T-helper 22 cell (primary cell): ENCODE measurements around the gene LYL1.

Source experiments
- DNase-seq: peaks from one replicate; pipeline ENCODE4 v3.0.0-alpha.2; 2020; ENCODE audit warnings: low read depth

Gene LYL1

GRCh38 chr19:13129384-13129783, 26.7 kb upstream of the LYL1 start:
- no peak for DNase-seq

DNA sequence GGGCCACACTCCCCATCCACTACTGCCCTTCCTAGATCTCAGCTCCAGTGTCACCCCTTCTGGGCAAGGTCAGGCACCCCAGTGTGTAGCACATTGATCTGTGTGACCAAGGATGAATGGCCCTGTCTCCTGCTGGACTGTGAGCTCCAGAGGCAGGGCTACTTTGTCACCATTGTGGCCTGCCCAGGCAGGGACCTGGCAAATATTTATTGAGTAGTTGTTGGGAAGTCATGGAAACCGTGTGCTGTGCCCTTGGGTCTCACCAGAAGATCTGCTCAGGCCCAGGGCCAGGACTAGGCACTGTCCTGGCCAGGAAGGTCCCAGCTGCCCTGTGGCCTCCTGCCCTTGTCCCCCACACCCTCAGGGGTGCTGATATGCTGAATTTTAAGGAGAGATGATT, 25.9 kb upstream of the LYL1 start:
- DNase-seq = no peak

- DNase-seq = no peak
Observed at GRCh38 chr19:13127811-13128575, 25.3 kb upstream of the LYL1 start.

DNA sequence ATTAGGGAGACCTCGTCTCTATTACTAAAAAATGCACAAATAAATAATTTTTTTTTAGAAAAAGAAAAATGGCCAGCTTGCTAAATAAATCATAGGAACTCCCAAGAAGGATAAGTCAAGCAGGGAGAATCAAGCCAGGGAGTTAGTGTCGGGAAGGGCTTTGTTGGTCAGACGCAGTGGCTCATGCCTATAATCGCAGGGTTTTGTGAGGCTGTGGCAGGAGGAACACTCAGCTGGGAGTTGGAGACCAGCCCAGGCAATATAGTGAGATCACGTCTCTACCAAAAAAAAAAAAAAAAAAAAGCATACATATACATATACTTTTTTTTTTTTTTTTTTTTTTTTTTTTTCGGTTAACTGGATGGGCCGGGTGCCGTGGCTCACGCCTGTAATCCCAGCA, 24.4 kb upstream of the LYL1 start:
- no peak for DNase-seq

GRCh38 chr19:13122980-13123957, 20.6 kb upstream of the LYL1 start:
- DNase-seq = no peak

GRCh38 chr19:13122275-13122878, 19.7 kb upstream of the LYL1 start:
- DNase-seq = no peak

GRCh38 chr19:13121551-13122274, 19.1 kb upstream of the LYL1 start:
- no peak for DNase-seq

GRCh38 chr19:13120817-13121216, 18.2 kb upstream of the LYL1 start:
- no peak for DNase-seq

DNA sequence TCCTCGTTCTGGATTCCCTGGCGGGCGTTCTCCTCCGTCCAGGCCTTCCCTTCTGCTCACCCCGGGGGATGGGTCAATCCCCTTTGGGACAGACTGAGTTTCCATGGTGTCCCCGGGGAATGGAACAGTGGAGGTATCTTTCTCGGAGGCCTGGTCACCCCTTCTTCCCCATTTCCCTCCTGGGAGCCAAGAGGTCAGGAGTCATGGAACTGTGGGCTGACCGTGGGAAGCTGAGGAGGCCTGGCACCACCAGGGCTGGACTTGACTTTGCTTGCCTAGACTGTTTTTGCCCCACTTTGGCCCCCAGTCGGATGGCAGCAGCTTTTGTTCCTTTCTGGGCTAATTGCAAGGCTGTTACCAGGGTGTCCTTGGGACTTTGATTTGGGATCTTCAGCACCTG, 17.4 kb upstream of the LYL1 start:
- no peak for DNase-seq

- DNase-seq = no peak
Observed at GRCh38 chr19:13119627-13120026, 17.0 kb upstream of the LYL1 start.

GRCh38 chr19:13118424-13119193, 16.0 kb upstream of the LYL1 start:
- no peak for DNase-seq

- DNase-seq = peak; percentile 77
Observed at GRCh38 chr19:13117772-13118423, 15.2 kb upstream of the LYL1 start, which contains the start of gene NACC1. Gene NACC1, plus strand, starts transcription at chr19:13118264. Its CDS starts 16,944 bp downstream, at chr19:13135208.

- DNase-seq = no peak
Observed at GRCh38 chr19:13117176-13117771, 14.6 kb upstream of the LYL1 start.

- DNase-seq = peak; percentile 85
Observed at GRCh38 chr19:13116282-13117175, 13.9 kb upstream of the LYL1 start, which contains the start of gene TRMT1. Gene TRMT1, minus strand, starts transcription at chr19:13116740. Its CDS starts 341 bp downstream, at chr19:13116399.

DNA sequence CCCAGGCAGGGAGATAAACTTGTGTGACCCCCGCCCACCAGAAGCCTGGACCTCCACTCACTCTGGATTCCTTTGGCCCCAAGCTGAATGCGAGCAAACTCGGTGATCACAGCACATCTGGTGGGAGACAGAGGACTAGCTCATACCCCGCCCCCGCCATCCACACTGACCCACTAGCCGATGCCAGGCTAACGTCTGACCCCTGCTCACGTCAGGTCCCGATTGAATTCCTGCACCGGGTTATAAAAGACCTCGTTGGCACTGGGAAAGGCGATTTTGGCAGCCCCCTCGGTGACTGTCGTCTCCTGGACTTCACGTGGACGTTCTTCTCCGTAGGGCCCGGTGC, 13.3 kb upstream of the LYL1 start:
- no peak for DNase-seq

DNA sequence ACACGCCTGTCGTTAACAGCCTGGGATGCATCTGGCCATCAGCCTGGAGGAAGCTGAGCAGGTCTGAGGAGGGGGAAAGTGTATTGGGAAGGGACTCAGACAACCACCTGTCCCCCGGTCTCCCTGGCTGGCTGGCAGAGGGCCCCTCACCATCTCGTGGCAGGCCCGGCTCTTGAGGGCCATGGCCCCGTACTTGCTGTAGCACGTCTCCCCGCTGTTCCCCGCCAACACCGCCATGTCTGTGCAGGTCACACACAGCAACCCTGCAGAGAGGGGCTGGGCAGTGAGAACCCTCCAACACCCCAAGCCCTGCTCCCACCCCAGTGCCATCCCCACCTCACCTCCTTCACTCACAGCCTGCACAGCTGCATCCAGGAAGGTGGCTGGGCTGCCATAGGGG, 9.9 kb upstream of the LYL1 start:
- DNase-seq = no peak

- no peak for DNase-seq
Observed at GRCh38 chr19:13110099-13110610, 7.5 kb upstream of the LYL1 start.

DNA sequence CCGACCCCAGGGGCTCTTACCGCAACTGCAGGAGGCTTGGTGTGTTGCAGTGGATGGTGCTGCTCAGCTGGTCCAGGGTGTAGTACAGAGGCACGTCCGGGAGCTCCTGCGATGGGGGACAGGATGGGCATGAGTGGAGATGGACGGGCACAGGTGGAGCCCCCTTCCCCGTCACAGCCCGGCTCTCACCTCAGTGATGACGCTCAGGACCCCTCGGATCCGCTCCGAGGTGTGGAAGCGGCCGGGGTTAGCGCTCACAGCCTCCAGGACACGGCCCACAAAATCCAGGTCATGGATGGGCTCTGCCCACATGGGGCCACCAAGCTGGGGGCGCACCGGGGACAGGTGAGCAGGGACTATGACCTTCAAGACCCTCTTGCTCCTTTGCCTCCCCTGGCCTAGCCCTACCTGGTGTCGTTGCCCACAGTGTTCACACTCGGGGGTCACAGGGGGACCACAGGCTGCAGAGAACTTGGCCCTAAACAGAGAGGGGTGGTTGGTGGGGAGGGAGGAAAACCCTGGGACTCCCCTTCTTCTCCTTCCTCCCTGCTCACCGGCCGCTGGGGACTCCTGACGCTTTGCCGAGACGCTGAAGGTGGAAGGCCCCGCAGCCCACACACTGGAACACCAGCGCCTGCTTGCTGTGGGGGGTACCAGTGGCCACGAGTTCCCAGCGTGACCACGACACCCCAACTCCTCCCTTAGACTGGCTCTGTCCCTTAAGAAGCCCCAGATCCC, 6.9 kb upstream of the LYL1 start:
- no peak for DNase-seq
